GM18519 (cell line): ENCODE measurements around the gene CELF5.
"Not testable (repeated sequence)": the region's sequence is repeated elsewhere in the genome, so short reads cannot be mapped to it uniquely, and the experiment has no call there.

Source experiments
- ATAC-seq: cut with Tn5 transposase; IDR thresholded peaks from one replicate; pipeline ENCODE4 v1.9.1; 2021; ENCODE audit warnings: mild to moderate bottlenecking, moderate library complexity; ENCODE audit not compliant: unreplicated experiment, low FRiP score

The CELF5 gene

DNA sequence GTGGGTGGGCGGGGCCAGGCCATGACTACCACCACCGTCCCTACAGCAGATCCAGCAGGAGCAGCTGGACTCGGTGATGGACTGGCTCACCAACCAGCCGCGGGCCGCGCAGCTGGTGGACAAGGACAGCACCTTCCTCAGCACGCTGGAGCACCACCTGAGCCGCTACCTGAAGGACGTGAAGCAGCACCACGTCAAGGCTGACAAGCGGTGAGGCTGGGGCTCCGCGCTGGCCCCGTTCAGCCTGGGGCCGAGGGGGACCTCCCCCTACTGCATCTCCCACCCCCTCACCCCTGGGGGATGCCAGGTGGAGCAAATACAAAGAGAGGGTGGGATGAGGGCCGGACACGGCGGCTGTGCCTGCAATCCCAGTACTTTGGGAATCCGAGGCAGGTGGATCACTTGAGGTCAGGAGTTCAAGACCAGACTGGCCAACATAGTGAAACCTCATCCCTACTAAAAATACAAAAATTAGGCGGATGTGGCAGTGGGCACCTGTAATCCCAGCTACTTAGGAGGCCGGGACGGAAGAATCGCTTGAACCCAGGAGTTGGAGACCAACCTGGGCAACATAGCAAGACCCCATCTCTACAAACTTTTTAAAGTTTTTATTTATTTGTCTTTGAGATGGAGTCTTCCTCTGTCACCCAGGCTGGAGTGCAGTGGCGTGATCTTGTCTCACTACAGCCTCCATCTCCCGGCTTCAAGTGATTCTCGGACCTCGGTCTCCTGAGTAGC lies 18.1 kb upstream of the CELF5 start:
- ATAC-seq, result no peak

DNA sequence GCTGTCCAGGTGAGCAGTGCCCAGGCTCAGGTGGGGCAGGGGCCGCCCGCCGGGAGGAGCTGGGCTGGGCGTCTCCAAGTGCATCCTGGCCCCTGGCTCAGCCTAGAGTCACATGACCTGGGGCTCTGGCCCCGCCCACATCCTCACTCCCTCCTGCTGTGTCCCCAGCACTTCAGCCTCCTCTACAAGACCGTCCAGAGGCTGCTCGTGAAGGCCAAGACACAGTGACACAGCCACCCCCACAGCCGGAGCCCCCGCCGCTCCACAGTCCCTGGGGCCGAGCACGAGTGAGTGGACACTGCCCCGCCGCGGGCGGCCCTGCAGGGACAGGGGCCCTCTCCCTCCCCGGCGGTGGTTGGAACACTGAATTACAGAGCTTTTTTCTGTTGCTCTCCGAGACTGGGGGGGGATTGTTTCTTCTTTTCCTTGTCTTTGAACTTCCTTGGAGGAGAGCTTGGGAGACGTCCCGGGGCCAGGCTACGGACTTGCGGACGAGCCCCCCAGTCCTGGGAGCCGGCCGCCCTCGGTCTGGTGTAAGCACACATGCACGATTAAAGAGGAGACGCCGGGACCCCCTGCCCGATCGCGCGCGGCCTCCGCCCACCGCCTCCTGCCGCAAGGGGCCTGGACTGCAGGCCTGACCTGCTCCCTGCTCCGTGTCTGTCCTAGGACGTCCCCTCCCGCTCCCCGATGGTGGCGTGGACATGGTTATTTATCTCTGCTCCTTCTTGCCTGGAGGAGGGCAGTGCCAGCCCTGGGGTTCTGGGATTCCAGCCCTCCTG lies 16.8 kb upstream of the CELF5 start:
- no peak for ATAC-seq

DNA sequence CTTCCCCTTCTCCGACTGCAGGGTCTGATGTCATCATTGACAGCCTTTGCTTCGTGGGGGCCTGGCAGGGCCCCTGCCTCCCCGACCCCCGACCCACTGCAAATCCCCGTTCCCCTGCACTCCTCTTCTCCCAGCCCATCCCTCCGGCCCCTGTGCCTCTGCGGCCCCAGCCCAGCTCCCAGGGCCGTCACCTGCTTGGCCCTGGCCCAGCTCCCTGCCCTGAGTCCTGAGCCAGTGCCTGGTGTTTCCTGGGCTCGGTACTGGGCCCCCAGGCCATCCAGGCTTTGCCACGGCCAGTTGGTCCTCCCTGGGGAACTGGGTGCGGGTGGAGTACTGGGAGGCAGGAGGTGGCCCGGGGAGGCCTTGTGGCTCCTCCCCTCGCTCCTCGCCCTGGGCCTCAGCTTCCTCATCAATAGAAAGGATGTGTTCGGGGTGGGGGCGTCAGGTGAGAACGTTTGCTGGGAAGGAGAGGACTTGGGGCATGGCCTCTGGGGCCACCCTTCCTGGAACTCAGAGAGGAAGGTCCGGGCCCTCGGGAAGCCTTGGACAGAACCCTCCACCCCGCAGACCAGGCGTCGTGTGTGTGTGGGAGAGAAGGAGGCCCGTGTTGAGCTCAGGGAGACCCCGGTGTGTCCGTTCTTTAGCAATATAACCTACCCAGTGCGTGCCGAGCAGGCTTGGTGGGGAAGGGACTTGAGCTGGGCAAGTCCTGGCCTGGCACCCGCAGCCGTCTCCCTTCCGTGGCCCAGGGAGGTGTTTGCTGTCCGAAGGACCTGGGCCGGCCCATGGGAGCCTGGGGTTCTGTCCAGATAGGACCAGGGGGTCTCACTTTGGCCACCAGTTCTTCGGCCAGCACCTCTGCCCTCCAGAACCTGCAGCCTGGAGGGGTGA lies 15.9 kb upstream of the CELF5 start:
- ATAC-seq, result no peak

DNA sequence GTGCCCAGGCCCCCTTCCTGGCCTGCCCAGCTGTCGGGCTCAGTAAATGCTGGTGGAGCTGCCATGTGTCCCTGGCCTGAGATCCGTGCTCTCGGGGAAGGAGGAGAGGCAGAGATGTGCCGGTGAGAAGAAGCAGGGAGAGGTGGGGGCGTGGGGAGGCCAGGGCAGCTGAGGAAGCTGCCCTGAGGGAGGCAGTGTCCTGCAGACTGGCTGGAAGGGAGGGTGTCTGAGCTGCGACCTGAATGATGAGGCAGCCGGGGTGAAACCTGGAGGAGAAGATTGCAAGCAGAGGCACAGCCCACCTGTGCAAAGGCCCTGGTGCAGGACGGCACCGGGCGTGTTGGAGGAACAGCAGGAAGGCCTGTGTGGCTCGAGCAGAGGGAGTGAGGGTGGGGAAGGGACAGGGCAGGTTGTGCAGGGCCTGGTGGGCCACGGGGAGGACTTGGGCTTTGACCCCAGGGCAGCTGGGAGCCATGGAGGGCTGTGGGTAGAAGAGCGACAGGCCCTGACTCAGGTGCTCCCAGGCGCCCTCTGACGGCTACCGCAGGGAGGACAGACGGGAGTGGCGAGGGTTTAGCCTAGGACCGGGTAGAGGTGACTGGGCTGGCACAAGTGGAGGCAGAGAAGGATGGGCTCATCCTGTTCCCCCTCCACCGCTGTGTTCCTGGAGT lies 14.0 kb upstream of the CELF5 start:
- no peak for ATAC-seq

DNA sequence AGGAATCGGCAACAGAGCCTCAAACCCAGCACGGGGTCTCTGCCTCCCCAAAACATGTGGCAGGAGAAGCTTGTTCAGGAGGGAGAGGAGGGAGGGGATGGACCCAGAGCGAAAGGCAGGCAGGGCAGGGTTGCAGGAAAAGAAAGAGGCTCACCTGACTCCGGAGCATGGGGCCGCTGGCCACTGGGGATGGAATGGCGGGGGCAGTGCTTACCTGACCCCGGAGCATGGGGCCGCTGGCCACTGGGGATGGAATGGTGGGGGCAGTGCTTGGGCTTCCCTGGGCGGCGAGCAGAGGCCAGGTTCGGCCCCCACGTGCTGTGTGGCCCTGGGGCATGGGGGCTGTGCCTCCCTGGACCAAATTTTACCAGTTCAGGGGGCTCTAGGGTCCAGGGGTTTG lies 13.3 kb upstream of the CELF5 start:
- ATAC-seq, result no peak

DNA sequence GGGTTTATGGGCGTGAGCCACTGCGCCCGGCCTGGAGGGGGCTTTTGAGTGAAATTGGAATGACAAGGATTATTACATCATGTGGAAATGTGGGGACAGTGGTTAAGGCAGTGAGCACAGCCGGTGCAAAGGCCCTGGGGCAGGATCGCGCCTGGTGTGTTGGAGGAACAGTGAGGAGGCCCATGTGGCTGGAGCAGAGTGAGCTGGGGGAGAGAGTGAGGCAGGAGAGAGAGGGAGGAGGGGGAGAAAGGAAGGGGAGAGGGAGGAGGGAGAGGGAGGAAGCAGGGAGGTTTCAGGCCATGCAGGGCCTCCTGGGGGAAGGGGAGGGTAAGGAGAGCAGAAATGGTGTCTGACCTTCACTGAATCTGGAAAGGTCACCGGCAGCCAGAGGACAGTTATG lies 11.3 kb upstream of the CELF5 start:
- ATAC-seq, result no peak

DNA sequence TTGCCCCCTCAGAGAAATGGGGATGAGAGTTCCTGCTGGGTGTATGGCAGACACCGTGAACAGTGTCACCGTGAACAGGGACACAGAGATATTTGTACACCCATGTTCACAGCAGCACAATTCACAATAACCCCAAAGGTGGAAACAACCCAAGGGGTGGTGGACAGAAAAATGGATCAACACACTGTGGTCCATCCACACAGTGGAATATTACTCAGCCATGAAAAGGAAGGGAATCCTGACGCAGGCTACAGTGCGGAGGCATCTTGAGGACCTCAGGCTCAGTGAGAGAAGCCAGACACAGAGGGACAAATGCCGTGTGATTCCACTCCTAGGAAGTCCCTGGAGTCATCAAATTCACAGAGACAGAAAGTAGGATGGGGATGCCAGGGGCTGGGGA lies 7.6 kb upstream of the CELF5 start:
- ATAC-seq, result no peak

DNA sequence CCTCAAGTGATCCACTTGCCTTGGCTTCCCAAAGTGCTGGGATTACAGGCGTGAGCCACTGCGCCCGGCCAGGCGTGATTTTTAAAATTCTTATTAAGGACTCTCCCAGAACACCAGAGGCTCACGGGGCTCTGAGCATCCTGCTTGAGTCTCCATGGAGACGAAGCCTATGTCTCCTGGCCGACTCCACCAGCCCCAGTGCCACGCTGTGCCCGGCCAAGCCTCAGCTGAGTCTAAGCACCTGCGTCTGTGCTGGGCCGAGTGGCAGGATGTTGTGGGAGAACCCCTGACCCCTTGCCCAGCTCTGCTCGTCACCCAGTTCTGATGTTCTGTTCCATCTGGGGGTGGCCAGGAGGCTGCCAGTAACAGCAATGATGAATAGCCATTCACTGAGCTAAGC lies 3.9 kb upstream of the CELF5 start:
- ATAC-seq, result no peak

DNA sequence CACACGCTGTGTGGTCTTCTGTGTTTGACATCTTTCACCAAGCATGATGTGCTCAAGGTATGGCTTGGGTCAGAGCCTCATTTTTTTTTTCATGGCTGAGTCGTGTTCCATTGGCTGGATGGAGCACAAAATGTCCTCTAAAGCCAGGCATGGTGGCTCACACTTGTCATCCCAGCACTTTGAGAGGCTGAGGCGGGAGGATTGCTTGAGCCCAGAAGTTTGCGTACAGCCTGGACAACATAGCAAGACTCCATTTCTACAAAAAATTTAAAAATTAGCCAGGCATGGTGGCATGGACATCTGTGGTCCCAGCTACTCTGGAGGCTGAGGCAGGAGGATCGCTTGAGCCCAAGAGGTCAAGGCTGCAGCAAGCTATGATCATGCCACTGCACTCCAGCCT lies 2.9 kb upstream of the CELF5 start:
- not testable (repeated sequence) for ATAC-seq

DNA sequence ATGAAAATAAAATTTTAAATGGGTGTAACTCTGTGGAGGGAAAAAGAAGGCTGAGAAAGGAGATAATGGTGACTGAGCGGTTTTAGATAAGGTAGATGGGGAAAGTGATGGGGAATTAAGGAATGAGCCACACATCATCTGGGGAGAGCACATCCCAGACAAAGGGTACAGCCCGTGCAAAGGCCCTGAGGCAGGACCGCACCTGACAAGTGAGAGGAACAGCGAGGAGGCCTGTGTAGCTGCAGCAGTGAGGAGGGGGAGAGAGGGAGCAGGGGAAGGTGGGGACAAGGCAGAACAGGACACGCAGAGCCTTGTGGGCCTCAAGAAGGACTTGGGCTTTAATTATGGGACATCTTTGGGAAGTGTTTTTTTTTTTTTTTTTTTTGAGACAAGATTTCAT lies 1.8 kb upstream of the CELF5 start:
- ATAC-seq, result no peak

DNA sequence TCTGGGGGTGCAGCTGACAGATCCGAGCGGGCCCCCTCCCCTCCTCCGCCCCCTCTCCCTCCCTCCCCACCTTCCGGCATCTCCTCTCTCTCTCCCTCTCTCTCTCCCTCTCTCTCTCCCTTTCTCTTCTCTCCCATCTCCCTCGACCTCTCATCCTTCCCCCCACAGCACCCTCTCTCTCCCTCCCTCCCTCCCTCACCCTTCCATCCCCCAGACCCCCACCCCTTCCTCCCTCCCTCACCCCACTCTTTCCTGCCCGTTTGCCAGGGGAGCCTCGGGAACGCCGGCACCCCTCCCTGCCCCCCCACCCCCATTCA lies 666 bp downstream of the CELF5 start:
- no peak for ATAC-seq

DNA sequence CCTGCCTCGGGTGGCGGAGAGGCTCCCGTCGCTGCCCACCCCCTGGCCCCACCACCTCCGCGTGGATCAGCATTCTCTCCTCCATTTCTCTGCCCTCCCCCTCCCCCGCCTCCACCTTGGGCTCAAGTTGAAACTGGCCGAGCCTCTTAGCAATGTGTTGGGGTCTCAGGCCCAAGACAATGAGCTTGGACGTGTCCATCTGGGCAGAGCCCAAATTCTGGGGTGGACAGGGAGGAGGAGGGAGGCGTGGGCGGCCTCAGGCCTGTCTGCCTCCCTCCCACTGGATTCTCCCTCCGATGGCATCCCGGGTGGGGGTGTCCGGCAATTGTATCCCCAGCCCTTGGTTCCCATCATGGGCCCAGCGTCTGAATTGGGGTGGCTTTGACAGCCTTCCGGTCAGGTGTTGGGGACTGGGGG lies 1.2 kb downstream of the CELF5 start:
- no peak for ATAC-seq

DNA sequence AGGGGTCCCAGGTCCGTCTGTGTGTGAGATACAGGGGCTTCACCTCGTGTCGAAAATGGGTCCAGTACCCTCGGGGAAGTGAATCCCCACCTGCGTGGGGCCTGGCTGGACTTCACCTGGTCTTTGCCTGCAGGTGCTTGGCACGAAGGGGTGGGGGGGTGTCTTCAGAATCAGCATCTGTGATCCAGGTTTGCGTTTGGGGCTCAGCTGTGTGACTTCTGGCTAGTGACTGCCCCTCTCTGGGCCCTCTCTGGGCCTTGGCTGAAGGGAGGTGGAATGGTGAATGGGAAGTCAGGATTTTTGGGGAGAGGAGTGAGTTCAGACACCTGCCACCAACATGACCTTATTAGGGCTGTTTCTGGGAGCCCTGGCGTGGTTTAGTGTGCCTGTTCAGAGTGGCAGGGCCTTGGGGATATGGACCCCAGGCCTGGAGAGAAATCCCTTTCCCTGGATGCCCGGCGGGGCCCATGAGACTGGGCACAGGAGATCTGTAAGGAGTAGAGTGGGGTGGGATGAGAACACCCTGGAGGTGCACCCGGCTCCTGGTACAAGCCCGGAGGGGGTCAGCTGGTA lies 2.7 kb downstream of the CELF5 start:
- no peak for ATAC-seq

DNA sequence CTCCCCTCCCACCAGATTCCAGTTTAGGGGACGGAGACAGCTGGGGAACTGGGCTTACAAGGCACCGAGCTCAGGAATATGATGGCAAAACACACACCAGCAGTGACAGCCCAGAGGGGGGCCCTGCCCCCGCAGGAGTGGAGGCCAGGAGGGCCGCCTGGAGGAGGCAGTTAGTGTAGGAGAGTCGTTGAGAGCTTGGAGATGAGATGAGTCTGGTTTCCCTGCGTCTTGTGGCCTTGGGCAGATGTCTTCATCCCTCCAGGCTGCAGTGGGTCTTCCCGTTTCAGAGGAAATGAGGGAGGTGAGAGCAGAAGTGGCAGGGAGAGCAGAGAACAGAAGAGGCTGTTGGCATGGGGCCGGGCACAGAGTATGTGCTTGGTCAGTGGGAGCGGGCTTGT lies 4.9 kb downstream of the CELF5 start:
- ATAC-seq, result no peak

DNA sequence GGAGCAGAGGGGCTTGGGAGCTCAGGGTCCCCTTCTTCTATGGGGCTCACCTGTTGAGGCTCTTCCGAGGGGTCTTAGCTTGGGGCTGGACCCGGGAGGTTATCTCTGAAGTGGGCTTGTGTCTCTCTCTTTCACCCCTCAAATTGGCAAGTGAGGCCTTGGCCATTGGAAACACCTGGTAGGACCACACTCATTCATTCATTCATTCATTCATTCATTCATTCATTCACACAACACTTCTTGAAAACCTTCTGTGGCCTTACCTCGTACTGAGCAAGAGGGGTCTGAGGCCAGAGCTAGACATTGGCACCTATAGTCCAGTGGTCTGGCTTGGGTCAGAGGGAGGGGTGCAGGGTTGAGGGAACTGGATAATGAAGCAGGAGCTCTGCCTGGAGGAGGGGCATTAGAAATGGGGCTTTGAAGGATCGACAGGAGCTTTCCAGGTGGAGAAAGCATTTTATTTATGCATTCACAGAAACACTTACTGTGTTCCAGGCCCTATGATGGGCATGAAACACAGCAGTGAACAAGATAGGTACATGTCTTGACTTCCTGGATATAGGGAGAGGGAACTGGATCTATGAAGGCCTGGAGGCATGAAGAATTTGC lies 5.5 kb downstream of the CELF5 start:
- no peak for ATAC-seq

DNA sequence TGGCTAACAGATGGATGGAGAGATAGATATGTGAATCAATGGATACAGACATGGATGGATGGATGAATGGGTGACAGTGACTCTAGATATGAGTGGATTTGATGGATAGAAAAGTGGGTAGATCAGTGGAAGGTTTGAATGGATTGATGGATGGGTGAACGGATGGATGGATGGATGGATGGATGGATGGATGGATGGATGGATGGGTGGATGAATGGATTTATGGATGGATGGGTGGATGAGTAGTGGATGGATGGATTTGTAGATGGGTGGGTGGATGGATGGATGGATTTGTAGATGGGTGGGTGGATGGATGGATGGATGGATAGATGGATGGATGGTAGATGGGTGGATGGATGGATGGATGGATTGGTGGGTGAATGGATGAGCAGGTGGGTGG lies 6.8 kb downstream of the CELF5 start:
- no peak for ATAC-seq

DNA sequence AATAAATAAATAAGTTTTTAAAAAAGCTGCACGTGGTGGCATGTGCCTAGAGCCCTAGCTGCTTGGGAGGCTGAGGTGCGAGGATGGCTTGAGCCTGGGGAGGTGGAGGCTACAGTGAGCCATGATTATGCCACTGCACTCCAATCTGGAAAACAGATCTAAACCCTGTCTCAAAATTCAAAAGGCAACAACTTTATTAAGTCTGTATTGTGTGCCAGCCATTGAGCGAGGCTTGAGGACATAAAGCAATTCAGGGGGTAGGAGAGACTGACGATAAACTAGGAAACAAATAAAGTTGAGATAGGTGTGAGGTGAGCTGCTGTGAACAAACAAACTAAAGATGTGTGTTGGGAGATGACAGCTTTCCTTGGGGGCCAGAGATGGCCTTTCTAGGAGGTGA lies 8.7 kb downstream of the CELF5 start:
- no peak for ATAC-seq

DNA sequence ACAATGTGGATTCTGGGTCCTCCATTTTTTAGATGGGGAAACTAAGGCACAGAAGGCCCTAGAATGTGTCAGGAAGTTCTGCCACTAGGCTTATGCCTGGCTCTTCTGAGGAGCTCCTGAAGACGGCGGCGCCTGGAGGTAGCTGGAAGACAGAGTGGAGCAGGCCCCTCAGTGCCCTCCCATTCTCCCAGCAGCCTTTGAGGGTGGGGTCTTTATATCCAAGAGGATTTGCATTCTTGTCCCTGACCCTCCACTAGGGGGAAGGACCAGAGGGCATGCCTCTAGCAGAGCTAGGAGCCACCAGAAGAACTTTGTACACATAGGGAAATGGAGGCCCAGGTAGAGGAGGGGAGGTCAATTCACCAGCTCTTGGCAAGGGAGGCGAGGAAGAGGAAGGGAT lies 9.4 kb downstream of the CELF5 start:
- ATAC-seq, result no peak

DNA sequence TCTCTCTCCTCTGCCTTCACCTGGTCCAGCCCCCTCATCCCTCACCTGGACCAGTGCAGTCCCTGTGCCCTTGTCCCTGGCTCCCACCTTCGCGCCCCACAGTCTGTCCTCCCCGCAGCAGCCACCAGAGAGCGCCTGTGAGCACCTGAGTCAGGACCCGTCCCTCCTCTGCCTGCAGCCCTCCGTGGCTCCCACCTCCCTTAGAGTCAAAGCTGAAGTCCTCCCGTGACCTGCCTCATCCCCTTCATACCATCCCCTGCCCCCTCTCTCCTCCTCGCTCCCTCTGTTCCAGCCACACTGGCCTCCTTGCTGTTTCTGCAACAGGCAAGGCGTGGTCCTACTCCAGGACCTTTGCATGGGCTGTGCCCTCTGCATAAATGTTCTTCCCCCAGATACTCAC lies 10.3 kb downstream of the CELF5 start:
- ATAC-seq, result no peak

DNA sequence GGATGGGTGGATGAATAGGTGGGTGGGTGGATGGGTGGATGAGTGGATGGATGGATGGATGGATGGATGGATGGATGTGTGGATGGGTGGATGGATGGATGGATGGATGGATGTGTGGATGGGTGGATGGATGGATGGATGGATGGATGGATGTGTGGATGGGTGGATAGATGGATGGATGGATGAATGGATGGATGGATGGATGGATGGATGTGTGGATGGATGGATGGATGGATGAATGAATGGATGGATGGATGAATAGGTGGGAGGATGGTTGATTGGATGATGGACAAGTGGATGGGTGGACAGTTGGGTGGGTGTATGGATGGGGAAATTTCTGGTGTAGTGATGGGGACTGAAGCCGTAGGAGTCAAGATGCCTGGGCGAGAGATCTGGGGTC lies 11.1 kb downstream of the CELF5 start:
- not testable (repeated sequence) for ATAC-seq
